UCSD-AML1 (cell line): ENCODE data around the gene SNRPA1.

Experiments
- DNase-seq: peaks from one replicate; lab custom pipeline; 2025; ENCODE audit not compliant: unreplicated experiment; lab: John Stamatoyannopoulos, UW

Gene SNRPA1

GRCh38 chr15:101320501-101321052 lies 25.5 kb upstream of the SNRPA1 start:
- DNase-seq = peak; percentile 68

- no peak for DNase-seq
Measured at GRCh38 chr15:101318839-101319238, 23.8 kb upstream of the SNRPA1 start.

GRCh38 chr15:101318147-101318819 lies 23.2 kb upstream of the SNRPA1 start:
- DNase-seq = no peak

- no peak for DNase-seq
Measured at GRCh38 chr15:101317336-101317872, 22.4 kb upstream of the SNRPA1 start.

- no peak for DNase-seq
Measured at GRCh38 chr15:101316529-101316928, 21.5 kb upstream of the SNRPA1 start.

GRCh38 chr15:101315736-101316135 lies 20.7 kb upstream of the SNRPA1 start:
- DNase-seq = no peak

GRCh38 chr15:101314336-101315125 lies 19.5 kb upstream of the SNRPA1 start:
- no peak for DNase-seq

GRCh38 chr15:101313041-101313761 lies 18.2 kb upstream of the SNRPA1 start:
- DNase-seq = no peak

- no peak for DNase-seq
Measured at GRCh38 chr15:101310508-101310907, 15.5 kb upstream of the SNRPA1 start.

GRCh38 chr15:101310161-101310480 lies 15.1 kb upstream of the SNRPA1 start:
- no peak for DNase-seq

GRCh38 chr15:101309436-101310160 lies 14.6 kb upstream of the SNRPA1 start:
- DNase-seq = no peak

GRCh38 chr15:101308604-101309435 lies 13.8 kb upstream of the SNRPA1 start:
- no peak for DNase-seq

- no peak for DNase-seq
Measured at GRCh38 chr15:101307897-101308603, 13.0 kb upstream of the SNRPA1 start.

GRCh38 chr15:101307048-101307896 lies 12.2 kb upstream of the SNRPA1 start:
- no peak for DNase-seq

GRCh38 chr15:101306341-101307047 lies 11.4 kb upstream of the SNRPA1 start:
- no peak for DNase-seq

- no peak for DNase-seq
Measured at GRCh38 chr15:101305820-101306255, 10.8 kb upstream of the SNRPA1 start.

- no peak for DNase-seq
Measured at GRCh38 chr15:101303408-101303807, 8.4 kb upstream of the SNRPA1 start.
